NCI-H2107 (cell line): ENCODE data around the gene NYNRIN.

Experiments
- DNase-seq: peaks from one replicate; lab custom pipeline; 2025; lab: John Stamatoyannopoulos, UW

NYNRIN gene

DNA sequence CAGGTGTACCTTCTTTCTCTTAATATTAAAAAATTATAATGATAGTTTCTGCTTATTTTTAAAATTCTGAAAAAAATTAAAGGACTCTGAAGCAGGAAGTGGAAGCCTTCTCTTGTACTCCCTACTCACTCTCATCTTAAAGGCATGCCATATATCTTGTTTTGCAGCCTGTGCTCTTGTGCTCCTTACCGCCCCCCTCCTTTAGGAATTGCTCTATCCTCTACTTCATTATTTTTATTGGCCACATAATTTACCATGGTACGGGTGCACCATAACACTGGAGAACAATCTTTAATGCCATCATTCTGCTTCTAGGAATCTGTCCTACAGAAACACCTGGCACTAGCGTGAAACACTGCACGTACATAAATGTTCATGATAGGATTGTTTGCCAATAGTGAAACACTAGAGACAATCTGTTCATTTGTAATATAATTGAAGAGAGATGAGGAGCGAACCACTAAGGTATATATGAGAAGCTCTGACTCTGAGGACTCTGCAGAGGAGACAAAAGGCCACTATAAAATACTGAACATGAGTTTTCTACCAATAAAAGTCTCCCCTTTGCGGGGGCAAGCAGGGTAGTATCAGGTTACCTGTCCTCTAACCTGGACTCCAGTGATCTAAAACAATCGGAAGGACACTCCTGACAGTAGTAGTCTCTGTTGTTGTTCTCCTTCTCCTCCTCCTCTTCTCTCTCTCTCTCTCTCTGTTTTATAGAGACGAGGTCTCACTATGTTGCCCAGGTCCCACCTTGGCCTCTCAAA is 6.3 kb upstream of the NYNRIN start:
- DNase-seq = no peak

- no peak for DNase-seq
Observed at GRCh38 chr14:24394275-24394674, 4.5 kb upstream of the NYNRIN start.

DNA sequence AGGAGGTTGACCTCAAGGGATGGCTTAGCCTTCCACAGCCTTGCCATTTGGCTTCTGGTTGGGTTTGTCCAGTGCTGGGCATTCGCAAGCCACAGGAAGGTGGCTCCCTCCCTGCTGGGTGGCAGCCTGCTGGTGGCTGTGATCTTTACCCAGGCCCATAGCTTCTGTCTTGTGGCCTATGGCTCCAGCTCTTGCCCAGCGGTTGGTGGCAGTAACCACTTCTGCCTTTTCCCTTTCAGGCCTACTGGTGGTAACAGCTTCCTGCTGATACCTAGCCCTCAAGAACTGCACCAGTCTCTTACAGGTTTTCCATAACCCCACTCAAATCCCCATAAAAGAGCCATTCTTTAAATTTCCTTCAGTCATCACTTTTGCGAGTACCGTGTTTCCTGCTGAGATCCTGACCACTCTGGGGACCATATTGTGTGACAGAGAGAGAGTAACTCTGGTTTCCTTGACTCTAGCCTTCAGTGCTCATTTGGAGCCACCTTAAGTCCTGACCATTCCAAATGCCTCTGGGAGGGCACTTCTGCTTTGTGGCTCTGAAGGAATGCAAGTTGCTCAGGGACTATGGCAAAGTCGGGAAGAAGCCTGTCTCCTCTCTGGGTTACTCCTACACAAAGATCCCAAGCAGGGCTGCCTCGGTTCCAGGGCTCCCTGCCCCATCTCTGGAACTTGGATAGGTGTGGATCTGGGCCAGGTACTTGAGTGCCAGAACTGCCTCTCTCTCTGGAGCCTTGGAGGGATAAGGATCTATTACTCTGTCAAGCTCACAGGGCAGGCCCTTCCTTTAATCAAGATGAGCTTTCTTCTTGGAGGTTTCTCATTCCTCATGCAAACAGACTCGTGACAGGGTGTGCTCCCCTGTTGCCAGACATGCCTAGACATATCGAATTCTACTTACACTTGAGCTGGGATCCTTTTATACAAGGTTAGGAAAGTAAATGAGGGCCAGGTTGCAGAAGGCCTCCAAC is 2.9 kb upstream of the NYNRIN start:
- no peak for DNase-seq

DNA sequence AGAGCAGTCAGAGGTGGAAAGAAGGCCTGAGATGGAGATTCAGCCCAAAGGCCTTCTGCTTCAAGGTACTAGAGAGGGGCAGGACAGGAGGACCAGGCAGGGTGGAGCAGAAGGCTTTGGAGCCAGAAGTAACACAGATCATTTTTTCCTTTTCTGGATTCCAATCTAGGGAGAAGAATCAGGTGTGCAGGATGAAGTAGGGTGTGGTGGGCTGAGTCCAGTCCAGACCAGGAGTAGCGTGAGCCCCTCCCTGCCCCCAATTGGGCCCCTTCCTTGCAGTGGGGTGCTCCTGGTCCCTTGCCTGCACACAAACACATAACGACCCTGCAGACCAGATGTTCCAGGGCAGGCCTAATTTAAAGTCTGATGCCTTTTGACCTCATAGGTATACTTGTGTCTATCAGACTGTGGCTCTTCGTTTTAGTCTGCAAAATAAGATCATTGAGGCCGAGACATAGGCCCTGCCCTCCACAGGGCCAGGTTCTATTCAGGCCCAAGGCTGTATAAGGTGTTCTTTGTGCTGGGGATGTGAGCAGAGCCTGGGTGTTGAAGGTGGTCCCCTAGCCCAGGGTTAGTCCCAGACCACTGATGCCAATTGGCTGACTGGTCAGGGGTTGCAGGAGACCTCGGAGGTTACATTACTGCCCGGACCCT is 1.0 kb upstream of the NYNRIN start:
- no peak for DNase-seq

DNA sequence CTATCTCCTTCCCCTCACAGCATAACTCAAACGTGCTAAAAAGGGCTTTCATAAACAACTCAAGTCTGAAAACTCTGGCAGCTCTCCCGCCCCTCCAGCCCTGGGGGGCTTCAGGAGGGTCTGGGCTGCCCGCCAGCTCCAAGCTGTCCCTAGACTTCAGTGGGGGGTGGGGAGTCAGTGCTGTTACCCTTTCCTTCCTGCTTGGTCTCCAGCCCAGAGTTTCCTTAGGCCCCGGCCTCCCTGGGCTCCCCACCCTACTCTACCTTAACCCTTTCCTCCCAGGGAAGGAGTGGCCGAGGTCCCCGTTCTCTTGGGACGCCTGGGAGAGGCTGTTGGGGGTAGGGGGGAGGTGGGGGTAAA is 530 bp upstream of the NYNRIN start:
- DNase-seq = no peak

- DNase-seq = no peak
Observed at GRCh38 chr14:24399447-24399822, 632 bp downstream of the NYNRIN start.

DNA sequence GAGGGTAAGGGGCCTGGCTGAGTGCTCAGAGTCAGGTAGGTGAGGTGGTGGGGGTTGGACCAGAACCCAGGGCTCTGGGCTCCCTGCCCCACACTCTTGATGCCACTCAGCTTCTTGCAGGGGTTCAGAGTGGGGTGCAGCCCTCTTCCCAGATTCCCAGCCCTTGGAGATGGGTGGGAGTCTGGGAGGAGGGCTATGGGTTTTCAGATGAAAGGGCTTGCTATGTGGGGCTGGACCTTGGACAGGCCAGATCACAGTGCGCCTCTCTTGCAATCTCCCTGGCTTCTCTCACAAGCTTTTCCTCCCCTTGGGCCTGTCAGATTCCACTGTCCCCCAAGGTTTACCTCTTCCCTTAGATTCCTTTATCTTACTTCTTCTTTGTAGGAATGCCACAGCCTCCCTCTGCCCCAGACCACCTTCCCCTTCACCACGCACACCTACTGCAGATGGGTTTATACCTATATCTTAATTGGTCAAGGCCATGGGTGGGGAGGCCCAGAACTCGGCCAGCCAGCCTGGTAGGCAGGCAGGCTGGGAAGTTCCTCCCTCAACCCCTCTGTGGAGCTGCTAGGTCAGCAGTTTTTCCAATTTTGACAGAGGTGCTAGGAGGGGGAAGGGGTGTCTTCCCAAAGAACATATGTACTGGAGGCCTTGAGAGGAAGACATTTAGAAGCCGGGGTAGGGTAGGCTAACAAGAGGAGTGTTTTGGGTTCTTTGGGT is 1.4 kb downstream of the NYNRIN start:
- no peak for DNase-seq

- no peak for DNase-seq
Observed at GRCh38 chr14:24401810-24402702, 3.3 kb downstream of the NYNRIN start.

DNA sequence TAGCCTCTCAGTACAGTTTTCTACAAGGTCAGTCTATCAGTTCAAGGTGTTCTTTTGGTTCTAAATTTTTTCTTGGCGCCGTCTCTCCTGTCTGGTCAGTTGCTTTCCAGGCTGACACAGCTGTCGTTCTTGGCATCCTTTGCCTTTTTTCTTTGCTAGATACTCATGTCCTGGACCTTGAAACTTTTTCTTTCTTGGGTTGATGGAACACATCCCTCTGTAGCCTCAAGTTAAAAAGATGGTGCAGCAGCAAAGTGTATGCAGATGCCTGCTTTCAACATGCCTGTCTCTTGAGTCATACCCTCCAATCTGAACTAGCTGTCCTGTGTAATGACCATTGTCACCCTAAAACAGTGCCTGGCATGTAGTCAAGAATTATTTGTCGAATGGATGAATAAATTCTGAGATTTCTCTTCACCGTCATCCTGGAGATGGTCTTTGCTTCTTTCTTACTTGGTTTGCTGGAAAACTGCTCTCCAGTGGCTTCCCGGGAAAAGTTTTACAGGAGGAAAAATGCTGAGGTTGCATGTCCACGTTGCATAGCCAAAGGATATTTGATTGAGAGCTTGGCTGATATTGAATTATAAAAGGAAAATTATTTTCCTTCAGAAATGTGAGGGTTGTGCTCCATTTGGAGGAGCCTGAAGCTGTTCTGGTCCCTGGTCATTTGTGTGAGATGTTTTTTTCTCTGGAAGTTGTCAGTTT is 4.6 kb downstream of the NYNRIN start:
- no peak for DNase-seq

DNA sequence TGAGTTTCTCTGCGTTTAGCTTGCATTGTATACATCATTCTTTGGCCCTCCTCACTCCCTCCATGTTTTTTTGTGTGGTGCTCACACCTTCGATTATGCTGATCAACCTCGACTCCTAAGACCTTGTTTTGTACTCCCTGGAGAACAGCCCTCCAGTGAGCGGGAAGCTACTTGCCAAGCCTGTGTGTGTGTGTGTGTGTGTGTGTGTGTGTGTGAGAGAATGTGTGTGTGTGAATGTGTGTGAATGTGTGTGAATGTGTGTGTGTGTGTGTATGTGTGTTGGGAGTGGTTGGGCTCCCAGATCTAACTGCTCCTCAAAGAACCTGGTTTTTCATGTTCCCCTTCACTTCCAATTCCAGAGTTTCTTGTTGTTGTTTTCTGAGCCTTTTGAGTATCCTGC is 6.0 kb downstream of the NYNRIN start:
- DNase-seq = no peak

DNA sequence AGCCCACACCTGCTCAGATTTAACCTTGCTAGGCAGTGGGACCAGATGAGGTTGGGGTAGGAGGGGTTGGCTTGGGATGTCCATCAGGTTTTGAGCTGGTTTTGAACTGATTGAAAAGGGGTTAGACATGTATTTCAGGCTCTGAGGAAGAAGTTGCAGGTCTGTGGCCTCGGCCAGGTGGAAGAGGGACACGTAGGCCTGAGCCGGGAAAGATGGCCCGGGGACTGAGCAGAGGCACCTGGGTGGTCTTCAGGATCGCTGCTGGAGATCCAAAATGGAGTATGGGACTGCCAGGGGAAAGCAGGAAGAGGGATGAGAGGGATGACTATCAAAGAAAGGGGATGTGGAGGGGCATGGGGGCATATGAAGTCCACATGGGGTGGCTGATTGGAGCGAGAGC is 7.6 kb downstream of the NYNRIN start:
- no peak for DNase-seq

DNA sequence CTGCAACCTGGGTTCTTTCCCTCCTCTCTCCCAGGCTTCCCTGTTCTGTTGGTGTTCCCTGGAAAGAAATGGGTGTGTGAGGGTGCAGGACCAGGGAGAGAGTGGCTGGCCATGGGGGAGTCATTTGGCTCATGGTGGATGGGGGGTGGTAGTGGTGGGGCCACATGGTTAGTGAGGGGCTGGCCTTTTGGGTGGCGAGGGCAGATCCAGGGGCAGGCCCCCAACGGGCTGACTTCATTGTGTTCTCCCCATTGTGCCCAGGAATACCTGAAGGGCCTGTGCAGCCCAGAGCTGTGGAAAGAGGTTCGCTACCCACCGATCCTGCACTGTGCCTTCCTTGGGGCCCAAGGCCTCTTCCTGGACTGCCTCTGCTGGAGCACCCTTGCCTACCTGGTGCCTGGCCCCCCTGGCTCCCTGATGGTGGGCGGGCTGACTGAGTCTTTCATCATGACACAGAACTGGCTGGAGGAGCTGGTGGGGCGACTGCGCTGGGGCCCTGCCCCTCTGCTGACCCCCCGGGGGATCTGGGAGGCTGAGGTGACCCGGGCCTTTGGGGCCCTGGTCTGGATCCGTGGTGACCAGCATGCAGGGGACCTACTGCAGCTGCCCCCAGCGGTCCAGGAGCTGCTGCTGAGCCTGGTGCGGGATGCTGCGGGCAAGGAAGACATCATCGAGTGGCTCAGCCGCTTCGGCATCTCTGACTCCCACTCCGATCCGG is 9.0 kb downstream of the NYNRIN start:
- no peak for DNase-seq

GRCh38 chr14:24408764-24409163 is 10.0 kb downstream of the NYNRIN start:
- DNase-seq = no peak

GRCh38 chr14:24409192-24409591 is 10.4 kb downstream of the NYNRIN start:
- no peak for DNase-seq

GRCh38 chr14:24409956-24410355 is 11.2 kb downstream of the NYNRIN start:
- DNase-seq = no peak

GRCh38 chr14:24411443-24412389 is 12.9 kb downstream of the NYNRIN start:
- no peak for DNase-seq

DNA sequence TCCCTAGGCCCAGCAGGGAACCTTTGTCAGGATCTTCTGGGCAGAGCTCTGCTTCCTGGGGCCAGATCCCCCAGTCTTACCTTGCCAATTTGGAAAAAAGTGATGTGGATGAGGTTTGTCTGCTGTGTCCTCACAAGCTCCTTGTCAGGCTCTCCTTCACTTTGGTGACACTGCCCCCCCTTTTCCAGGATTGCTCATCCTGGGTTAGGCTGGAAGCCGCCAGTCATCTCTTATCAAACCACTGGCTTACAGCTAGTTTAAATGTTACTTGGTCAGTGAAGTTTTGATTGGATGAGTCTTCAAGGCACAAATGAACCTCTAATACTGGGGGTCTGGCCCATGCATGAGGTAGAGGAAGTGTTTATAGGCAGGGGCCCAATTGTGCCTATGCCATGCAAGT is 15.3 kb downstream of the NYNRIN start:
- no peak for DNase-seq

DNA sequence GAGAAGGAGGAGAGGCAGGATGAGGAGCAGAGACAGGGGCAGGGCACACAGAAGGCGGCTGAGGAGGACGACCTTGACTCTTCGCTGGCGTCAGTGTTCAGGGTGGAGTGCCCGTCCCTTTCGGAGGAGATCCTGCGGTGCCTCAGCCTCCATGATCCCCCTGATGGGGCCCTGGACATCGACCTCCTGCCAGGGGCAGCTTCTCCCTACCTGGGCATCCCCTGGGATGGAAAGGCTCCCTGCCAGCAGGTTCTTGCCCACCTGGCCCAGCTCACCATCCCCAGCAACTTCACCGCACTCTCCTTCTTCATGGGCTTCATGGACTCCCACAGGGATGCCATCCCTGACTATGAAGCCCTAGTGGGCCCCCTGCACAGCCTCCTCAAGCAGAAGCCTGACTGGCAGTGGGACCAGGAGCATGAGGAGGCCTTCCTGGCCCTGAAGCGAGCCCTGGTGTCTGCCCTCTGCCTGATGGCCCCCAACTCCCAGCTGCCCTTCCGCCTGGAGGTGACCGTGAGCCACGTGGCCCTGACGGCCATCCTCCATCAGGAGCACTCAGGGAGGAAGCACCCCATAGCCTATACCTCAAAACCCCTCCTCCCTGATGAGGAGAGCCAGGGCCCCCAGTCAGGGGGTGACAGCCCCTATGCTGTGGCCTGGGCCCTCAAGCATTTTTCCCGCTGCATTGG is 16.1 kb downstream of the NYNRIN start:
- DNase-seq = no peak
